Measurements from ENCODE around the gene EFCAB14. TPM values are rescaled to one million over a fixed set of nuclear protein-coding genes. Genes with fewer than 3 reads are reported as not detected.

The EFCAB14 gene
- total RNA-seq, 4 donors from 2014 or later: 71.5 to 138 (median 106) TPM

- no peak for TF ChIP-seq CTCF (IDR thresholded peaks at IDR 0.05)
- no peak for TF ChIP-seq POLR2A (IDR thresholded peaks at IDR 0.05)
- 0 to 2% methylated on average over 12 of the region's 12 CpGs for WGBS, 2 donors
- no peak for DNase-seq (ENCODE audit: low spot score in 2 of 2)
- intact Hi-C loops (cut with DNase I; ENCODE audit: low total_unique reads): no loop called here
- H3K4me3 ChIP-seq (ENCODE audit: low read depth, poor library complexity, severe bottlenecking): peak overlapping the region; percentile 65
Observed at GRCh38 chr1:46718340-46718726, 581 bp downstream of the EFCAB14 start.

GRCh38 chr1:46717654-46718053 is 1.3 kb downstream of the EFCAB14 start:
- no peak overlapping the region for H3K4me3 ChIP-seq (ENCODE audit: low read depth, poor library complexity, severe bottlenecking)
- intact Hi-C loops (cut with DNase I; ENCODE audit: low total_unique reads): no loop called here
- DNase-seq (ENCODE audit: low spot score in 2 of 2): no peak
- 55 to 64% methylated on average over 9 of the region's 9 CpGs for WGBS, 2 donors
- TF ChIP-seq CTCF (IDR thresholded peaks at IDR 0.05): no peak
- no peak for TF ChIP-seq POLR2A (IDR thresholded peaks at IDR 0.05)

DNA sequence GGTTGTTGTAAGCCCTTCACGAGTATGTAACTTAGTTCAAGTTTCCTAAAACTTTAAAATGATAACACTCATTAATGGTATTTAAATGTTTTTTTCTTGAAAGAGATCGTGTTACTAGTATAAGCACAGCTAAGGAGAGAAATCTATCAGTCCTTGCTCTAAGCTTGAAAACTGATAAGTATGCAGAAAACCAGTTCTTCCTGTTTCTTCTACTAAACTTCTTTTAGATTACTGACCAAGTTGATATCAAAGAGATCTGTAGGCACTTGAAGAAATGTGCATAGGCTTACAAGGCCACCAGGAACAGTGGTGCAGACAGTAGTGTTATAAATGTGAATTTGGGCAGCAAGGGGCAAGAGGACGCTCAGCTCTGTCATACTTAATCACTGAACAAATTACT is 3.9 kb downstream of the EFCAB14 start:
- WGBS, 2 donors: 60 to 62% methylated on average over 3 of the region's 3 CpGs
- intact Hi-C loops (cut with DNase I; ENCODE audit: low total_unique reads): no loop called here
- TF ChIP-seq POLR2A (IDR thresholded peaks at IDR 0.05) (no peak), CTCF (IDR thresholded peaks at IDR 0.05) (no peak)
- no peak overlapping the region for H3K4me3 ChIP-seq (ENCODE audit: low read depth, poor library complexity, severe bottlenecking)
- no peak for DNase-seq (ENCODE audit: low spot score in 2 of 2)

DNA sequence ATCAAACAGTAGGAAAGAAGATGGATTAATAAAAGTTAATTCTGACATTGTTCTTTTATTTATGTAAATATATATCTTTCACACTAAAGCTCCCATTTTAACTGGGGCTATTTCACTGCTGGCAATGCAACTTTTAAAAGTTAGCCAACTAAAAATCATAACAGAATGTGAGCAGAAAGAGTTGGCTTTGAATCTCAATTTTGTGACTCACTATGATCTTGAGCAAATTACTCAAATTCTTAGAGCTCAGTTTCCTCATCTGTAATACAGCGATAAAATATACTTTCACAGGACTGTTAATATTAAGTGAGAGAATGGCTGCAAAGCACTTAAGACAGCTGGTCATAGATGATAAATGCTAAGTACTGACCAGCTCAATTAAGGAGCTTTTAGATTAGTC is 10.8 kb downstream of the EFCAB14 start:
- H3K4me3 ChIP-seq (ENCODE audit: low read depth, poor library complexity, severe bottlenecking): no peak overlapping the region
- 100% methylated on average over 1 of the region's 1 CpG for WGBS, 2 donors
- TF ChIP-seq CTCF (IDR thresholded peaks at IDR 0.05) (no peak), POLR2A (IDR thresholded peaks at IDR 0.05) (no peak)
- no peak for DNase-seq (ENCODE audit: low spot score in 2 of 2)
- intact Hi-C loops (cut with DNase I; ENCODE audit: low total_unique reads): no loop called here

DNA sequence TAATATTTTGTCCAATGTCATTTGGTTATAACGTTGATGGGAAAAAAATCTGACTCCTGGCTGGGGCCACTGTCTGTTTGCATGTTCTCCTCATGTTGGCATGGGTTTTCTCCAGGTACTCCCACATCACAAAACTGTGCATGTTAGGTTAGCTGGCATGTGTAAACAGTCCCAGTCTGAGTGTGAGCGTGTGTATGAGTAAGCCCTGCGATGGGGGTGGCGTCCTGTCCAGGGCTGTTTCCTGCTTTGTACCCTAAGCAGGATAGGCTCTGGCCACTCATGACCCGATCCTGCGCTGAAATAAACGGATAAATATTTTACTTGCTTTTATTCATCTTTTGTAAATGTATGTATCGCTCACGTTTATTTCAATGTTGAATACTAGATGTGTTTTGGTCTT is 13.5 kb downstream of the EFCAB14 start:
- no peak for TF ChIP-seq CTCF (IDR thresholded peaks at IDR 0.05)
- no peak for TF ChIP-seq POLR2A (IDR thresholded peaks at IDR 0.05)
- intact Hi-C loops (cut with DNase I; ENCODE audit: low total_unique reads): no loop called here
- H3K4me3 ChIP-seq (ENCODE audit: low read depth, poor library complexity, severe bottlenecking): no peak overlapping the region
- 83 to 84% methylated on average over 9 of the region's 9 CpGs for WGBS, 2 donors
- no peak for DNase-seq (ENCODE audit: low spot score in 2 of 2)

- intact Hi-C loops (cut with DNase I; ENCODE audit: low total_unique reads): no loop called here
- no peak for DNase-seq (ENCODE audit: low spot score in 2 of 2)
- no peak overlapping the region for H3K4me3 ChIP-seq (ENCODE audit: low read depth, poor library complexity, severe bottlenecking)
- 85 to 93% methylated on average over 3 of the region's 3 CpGs for WGBS, 2 donors
- TF ChIP-seq CTCF (IDR thresholded peaks at IDR 0.05): no peak
- no peak for TF ChIP-seq POLR2A (IDR thresholded peaks at IDR 0.05)
Observed at GRCh38 chr1:46703927-46704641, 14.8 kb downstream of the EFCAB14 start.
